Transverse colon (tissue), 4 donors: ENCODE measurements around the gene CRB2.

Experiments
- CTCF ChIP-seq, 5 experiments: fragments of 200-600 bp in 3 of 5; fragments of 450-650 bp in 2 of 5; sonication (generic) in 3 of 5; IDR thresholded peaks; 1 replicate in 2 of 5; 2 replicates in 3 of 5; pipeline ENCODE4 v1.5.1; 2016 to 2017; ENCODE audit warnings: antibody characterized with exemption in 5 of 5, inconsistent platforms in 3 of 5, mild to moderate bottlenecking in 2 of 5, moderate library complexity in 1 of 5
- EP300 ChIP-seq: sonication (generic); formaldehyde crosslinking; IDR thresholded peaks from one replicate; pipeline ENCODE4 v1.6.1; 2017; ENCODE audit warnings: antibody characterized with exemption, low read depth
- POLR2A ChIP-seq: fragments of 450-650 bp; IDR thresholded peaks from one replicate; pipeline ENCODE4 v1.6.1; 2016; ENCODE audit warnings: antibody characterized with exemption, mild to moderate bottlenecking, moderate library complexity
- POLR2AphosphoS5 ChIP-seq, 3 donors: sonication (generic); formaldehyde crosslinking; IDR thresholded peaks; one replicate each; pipeline ENCODE4 v1.6.1; 2016; ENCODE audit warnings: antibody characterized with exemption in 3 of 3

- no peak for TF ChIP-seq CTCF (IDR thresholded peaks at IDR 0.05)
- TF ChIP-seq POLR2AphosphoS5 (IDR thresholded peaks at IDR 0.05): no peak
- no peak for TF ChIP-seq EP300
- no peak for TF ChIP-seq POLR2A
Observed at GRCh38 chr9:123373447-123373923, 17.5 kb downstream of the CRB2 start.
